Inflammatory macrophage treated with lipopolysaccharide for 1 hour (primary cell): ENCODE results near the gene CFC1.
"Not testable (repeated sequence)": the region's sequence is repeated elsewhere in the genome, so short reads cannot be mapped to it uniquely, and the experiment has no call there.

ENCODE experiments used
- DNase-seq, 2 donors: peaks; one replicate each; pipeline ENCODE4 v3.0.0-alpha.2; 2020 to 2022

The CFC1 gene

DNA sequence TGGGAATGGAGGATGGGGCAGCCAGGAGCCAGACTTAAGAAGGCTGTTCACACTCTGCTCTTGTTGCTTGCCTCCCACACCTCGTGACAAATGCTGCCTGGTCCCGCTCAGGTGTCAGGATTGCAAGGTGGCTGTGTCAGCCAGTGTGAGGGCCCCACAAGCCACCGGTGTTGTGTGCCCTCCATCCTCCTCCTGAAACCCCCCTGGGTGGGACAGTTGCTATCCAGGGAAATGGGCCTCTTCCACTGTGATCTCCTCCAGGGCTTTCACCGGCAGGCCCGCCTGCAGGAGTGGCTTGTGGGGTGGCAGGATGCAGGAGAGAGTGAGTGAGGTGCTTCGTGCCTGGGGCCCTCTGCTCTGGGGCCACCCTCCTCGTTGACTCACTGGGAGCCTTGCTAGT, 16.4 kb downstream of the CFC1 start:
- not testable (repeated sequence) for DNase-seq

DNA sequence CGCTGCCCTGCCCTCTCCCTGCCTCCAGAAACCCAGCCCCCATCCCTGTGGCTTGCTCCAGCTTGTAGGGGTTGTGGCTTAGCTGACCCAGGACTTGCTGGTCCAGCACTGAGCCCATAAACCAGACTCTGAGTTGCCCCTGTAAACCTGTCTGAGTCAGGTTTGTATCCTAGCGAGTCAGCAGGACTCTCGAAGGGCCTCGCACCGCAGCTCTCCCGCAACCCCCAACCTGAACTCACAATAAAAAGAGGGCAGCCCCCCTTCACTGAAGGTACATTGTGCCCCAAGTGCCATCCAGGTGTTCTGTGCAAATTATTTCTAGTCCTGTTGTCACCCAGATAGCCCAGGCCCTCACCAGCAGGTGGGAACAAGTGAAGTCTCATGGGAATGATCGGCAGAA, 17.9 kb downstream of the CFC1 start:
- DNase-seq = not testable (repeated sequence)

- not testable (repeated sequence) for DNase-seq
Measured at GRCh38 chr2:130579121-130579520, 20.3 kb downstream of the CFC1 start.

DNA sequence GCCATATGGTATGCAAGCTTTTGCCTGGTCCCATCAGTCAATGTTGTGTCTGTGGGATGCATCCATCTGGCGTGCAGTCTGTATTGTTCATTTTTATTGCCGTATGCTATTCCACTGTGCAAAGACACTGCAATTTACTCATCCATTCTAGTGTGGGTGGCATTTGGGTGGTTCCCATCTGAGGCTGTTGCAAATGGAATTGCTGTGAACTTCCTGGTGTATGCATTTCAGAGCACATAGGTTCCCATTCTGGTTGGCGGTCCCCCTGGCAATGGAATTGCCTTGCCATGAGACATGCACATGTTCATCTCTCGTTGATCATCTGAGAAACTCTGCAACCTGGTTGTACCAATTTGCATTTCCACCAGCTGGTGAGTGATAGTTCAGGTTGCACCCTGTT, 21.8 kb downstream of the CFC1 start:
- not testable (repeated sequence) for DNase-seq

DNA sequence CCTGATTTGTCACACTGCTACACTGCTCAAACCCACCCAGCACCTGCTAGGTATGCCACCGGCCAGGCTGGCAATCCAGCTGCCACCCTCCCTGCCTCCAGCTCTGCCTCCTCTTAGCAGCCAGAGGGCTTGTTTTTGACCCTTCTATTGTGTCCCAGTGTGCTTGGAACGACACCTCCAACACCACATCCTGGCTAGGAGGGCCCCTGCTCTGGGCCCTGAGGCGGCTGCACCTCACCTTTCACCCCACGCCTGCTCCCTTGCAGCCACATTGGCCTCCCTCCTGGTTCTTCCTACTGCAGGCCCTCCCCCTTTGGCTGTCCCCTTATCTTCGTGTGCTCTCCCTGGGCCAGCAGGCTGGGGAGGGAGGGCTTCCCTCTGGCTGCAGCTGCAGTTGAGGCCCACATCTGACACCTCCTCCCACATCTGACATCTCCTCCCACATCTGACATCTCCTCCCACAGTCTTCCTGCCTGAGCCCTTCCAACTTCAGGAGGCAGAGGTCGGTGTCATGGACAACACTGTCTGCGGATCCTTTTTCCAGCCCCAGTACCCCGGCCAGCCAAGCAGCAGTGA, 23.1 kb downstream of the CFC1 start:
- DNase-seq = not testable (repeated sequence)

GRCh38 chr2:130574230-130574629, 25.1 kb downstream of the CFC1 start:
- DNase-seq = not testable (repeated sequence)

DNA sequence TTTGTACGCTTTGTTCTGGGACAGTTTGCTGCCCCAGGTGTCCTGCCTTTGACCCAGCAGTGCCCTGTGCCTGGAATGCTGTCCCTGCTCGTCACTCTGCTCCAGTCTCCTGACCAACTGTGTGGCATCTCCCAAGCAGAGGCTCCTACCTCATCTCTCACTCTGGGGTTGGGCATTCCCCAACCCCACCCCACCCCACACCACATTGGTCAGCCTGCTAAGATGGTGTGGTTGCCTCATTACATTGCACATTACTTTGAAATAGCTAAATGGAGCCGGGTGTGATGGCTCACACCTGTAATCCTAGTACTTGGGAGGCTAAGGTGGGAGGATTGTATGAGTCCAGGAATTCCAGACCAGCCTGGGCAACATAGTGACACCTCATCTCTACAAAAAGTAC, 27.4 kb downstream of the CFC1 start:
- DNase-seq = not testable (repeated sequence)

- not testable (repeated sequence) for DNase-seq
Measured at GRCh38 chr2:130566165-130566564, 33.2 kb downstream of the CFC1 start.

DNA sequence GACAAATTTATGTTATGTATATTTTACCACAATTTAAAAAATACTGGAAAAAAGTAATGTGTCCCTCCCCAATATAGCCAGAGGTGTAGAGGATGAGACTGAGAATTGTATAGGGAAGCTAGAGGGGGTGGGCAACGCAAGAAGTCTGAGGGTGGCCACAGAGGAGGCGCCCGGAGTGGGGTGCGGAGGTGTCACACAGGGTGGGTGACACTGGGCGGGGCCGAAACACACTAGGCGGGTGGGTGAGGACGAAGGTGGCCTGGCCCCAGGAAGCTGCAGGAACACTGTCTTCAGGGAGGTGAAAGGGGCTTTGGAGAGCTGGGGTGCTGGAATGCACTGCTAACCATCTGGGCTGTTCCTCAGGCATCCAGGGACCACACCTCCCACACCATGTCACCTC, 42.9 kb downstream of the CFC1 start:
- not testable (repeated sequence) for DNase-seq

DNA sequence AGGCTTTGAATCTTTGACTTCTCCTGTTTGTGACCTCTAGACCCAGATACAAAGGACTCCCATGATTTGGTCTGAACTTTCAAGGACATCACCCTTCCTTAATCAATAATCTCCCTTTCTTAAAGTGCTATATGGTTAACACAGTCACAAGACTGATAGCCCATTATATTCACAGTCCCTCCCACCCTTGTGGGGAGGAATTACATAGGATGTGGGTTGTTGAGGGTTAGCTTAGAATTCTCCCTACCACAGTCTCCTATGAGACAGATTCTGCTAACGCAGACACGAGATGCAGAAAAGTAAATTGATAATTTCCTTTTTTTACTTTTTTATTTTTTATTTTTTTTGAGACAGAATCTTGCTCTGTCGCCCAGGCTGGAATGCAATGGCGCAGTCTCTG, 45.2 kb downstream of the CFC1 start:
- DNase-seq = not testable (repeated sequence)

DNA sequence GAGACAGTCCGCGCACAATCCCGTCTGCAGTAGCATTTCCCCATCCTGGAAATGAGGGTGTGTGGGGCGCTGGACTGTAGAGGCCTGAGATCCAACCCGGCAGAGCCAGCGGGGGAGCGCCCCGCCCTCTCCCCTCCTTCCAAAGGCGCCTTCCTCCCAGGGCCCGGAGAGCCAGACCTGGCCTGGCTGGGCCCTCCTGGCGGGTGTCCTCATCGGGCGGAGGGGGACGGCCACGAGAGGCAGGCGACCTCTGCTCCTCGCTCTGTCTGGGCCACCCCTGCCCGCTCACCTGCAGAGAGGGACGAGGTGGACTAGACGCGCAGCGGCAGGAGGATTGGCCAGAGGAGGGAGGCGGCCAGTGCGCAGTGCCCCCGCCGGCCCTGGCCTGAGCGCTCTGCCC, 49.9 kb downstream of the CFC1 start:
- not testable (repeated sequence) for DNase-seq

DNA sequence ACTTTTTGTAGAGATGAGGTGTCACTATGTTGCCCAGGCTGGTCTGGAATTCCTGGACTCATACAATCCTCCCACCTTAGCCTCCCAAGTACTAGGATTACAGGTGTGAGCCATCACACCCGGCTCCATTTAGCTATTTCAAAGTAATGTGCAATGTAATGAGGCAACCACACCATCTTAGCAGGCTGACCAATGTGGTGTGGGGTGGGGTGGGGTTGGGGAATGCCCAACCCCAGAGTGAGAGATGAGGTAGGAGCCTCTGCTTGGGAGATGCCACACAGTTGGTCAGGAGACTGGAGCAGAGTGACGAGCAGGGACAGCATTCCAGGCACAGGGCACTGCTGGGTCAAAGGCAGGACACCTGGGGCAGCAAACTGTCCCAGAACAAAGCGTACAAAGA, 51.0 kb downstream of the CFC1 start:
- not testable (repeated sequence) for DNase-seq

DNA sequence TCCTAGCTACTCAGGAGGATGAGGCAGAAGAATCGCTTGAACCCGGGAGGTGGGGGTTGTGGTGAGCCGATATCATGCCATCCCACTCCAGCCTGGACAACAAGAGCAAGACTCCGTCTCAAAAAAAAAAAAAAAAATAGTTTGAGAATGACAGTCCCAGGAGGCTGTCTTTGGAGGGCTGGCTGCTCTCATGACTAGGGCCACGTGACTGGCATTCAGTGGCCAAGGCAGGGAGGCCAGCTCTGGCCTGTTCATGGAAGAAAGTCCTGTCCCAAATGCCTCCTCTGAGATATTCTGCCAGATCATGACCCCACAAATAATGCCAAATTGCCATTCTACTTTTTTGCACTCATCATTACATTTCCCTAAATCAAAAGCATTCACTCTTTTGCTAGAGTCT, 54.4 kb downstream of the CFC1 start:
- DNase-seq = not testable (repeated sequence)

- DNase-seq = not testable (repeated sequence)
Measured at GRCh38 chr2:130543785-130544528, 55.4 kb downstream of the CFC1 start.

- DNase-seq = not testable (repeated sequence)
Measured at GRCh38 chr2:130542789-130543188, 56.6 kb downstream of the CFC1 start.
